A673 (cell line): Measurements from ENCODE around the gene KPTN. TPM values are rescaled to one million over a fixed set of nuclear protein-coding genes. Genes with fewer than 3 reads are reported as not detected.

ENCODE experiments used
- BruUV-seq: library from RNA; stranded (reverse); fragments of 400-500 nt; replicated peaks from 2 replicates; lab custom pipeline; 2021; lab: Mats Ljungman, UMichigan
- CTCF ChIA-PET: fragments of 300-600 bp; sonication (Branson Sonifier 250); formaldehyde crosslinking; loops from one replicate; lab custom pipeline; 2022; ENCODE audit warnings: antibody characterized with exemption; lab: Charles Lee
- POLR2A ChIA-PET: fragments of 300-600 bp; sonication (Branson Sonifier 250); formaldehyde crosslinking; loops from one replicate; lab custom pipeline; 2022; ENCODE audit warnings: antibody characterized with exemption; ENCODE audit not compliant: low non-redundant PET; lab: Charles Lee
- DNase-seq: peaks from one replicate; pipeline ENCODE4 v3.0.0-alpha.2; 2015; ENCODE audit warnings: low spot score
- H3K27ac ChIP-seq: fragments of 200-600 bp; sonication (generic); 2 replicates; pipeline ENCODE4 v1.5.1; 2016; ENCODE audit warnings: mixed run types, low read depth, mild to moderate bottlenecking, mixed read lengths, antibody characterized with exemption, low read length; ENCODE audit not compliant: poor library complexity, severe bottlenecking
- H3K27me3 ChIP-seq: fragments of 200-600 bp; sonication (generic); replicated peaks from 2 replicates; pipeline ENCODE4 v1.6.1; 2017; ENCODE audit warnings: mixed run types, low read depth, mild to moderate bottlenecking, mixed read lengths, antibody characterized with exemption, low read length; ENCODE audit not compliant: insufficient read depth, poor library complexity
- H3K36me3 ChIP-seq: fragments of 200-600 bp; sonication (generic); 2 replicates; pipeline ENCODE4 v1.6.1; 2016; ENCODE audit warnings: mixed run types, mild to moderate bottlenecking, mixed read lengths, antibody characterized with exemption, low read length; ENCODE audit not compliant: insufficient read depth, poor library complexity, severe bottlenecking
- H3K4me1 ChIP-seq: fragments of 200-600 bp; sonication (generic); 2 replicates; pipeline ENCODE4 v1.6.1; 2017; ENCODE audit warnings: mixed run types, mild to moderate bottlenecking, mixed read lengths, antibody characterized with exemption, low read length; ENCODE audit not compliant: insufficient read depth, poor library complexity, severe bottlenecking
- H3K4me3 ChIP-seq: fragments of 200-600 bp; sonication (generic); 2 replicates; pipeline ENCODE4 v1.5.1; 2016; ENCODE audit warnings: low read depth, mixed run types, mild to moderate bottlenecking, mixed read lengths, low read length; ENCODE audit not compliant: poor library complexity, severe bottlenecking
- H3K9me3 ChIP-seq: fragments of 200-600 bp; sonication (generic); 2 replicates; pipeline ENCODE4 v1.6.1; 2016; ENCODE audit warnings: mixed run types, low read depth, mild to moderate bottlenecking, mixed read lengths, antibody characterized with exemption, low read length; ENCODE audit not compliant: poor library complexity, severe bottlenecking
- CTCF ChIP-seq: fragments of 300-800, 200-600 bp; sonication (generic); conservative IDR thresholded peaks from 2 replicates; pipeline ENCODE4 v1.5.1; 2017; ENCODE audit warnings: low read depth, mild to moderate bottlenecking, antibody characterized with exemption, low read length, moderate library complexity, mixed read lengths
- EZH2 ChIP-seq: fragments of 200-600 bp; sonication (generic); IDR thresholded peaks from 2 replicates; pipeline ENCODE4 v1.6.1; 2017; ENCODE audit warnings: borderline replicate concordance, low read depth, mild to moderate bottlenecking, mixed read lengths, antibody characterized with exemption, low read length; ENCODE audit not compliant: poor library complexity, severe bottlenecking
- intact Hi-C: fragments of 100-400 bp; cut with micrococcal nuclease; formaldehyde crosslinking; loops from one replicate; pipeline ENCODE4 v1.10.0; 2022; ENCODE audit not compliant: unreplicated experiment
- total RNA-seq: library from RNA; stranded (reverse); gene quantifications from 2 replicates; pipeline ENCODE4 v1.2.3, GENCODE V29; 2021

The KPTN gene
- total RNA-seq, 1 experiment from 2014 or later: 18.9 TPM

- ChIA-PET POLR2A (no interaction called here), CTCF (no interaction called here)
- intact Hi-C loops: loop anchor here (5.0 to 10.0 kb wide), 3 partner anchors 82 to 176 kb away; no protein-coding TSS in a partner anchor
These were observed 34.8 kb upstream of the KPTN start for GRCh38 chr19:47518854-47519253.

DNA sequence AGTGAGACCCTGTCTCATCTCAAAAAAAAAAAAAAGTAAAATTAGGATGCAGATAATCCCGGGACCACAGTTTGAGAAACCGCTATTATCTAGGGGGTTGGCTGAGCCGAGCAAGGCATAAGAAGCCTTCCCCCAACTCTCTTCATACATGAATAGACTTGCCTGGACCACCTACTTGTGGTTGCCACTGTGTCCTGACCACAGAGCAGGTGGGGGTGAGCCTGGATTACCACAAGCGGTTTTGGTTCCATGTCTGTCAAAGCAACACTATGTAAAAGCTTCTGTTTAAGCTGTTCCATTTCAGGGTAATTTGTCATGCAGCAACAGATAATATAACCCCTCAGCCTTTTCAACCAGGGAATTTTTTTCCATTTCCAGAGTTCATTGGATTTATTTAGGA is 34.1 kb upstream of the KPTN start:
- no peaks in the 10 kb centered on the region for H3K9me3 ChIP-seq
- intact Hi-C loops: loop anchor here (5.0 to 10.0 kb wide), 3 partner anchors 81 to 177 kb away; no protein-coding TSS in a partner anchor
- POLR2A ChIA-PET: no interaction called here
- H3K27me3 ChIP-seq: no peaks in the 10 kb centered on the region
- no peak for TF ChIP-seq EZH2
- no peak for TF ChIP-seq CTCF
- H3K27ac ChIP-seq: no peak overlapping the region
- DNase-seq: no peak
- peaks cover 3% of the 10 kb centered on the region for H3K4me1 ChIP-seq
- no peak overlapping the region for H3K4me3 ChIP-seq
- H3K36me3 ChIP-seq: no peaks in the 10 kb centered on the region
- CTCF ChIA-PET: interaction anchor here (0.5 kb wide), 1 partner anchor 30 kb away, joined by 5 read pairs; no protein-coding TSS in a partner anchor
- BruUV-seq: no TSS peak

More at GRCh38 chr19:47518854-47519253, 34.8 kb upstream of the KPTN start:
- DNase-seq: no peak
- peaks cover 3% of the 10 kb centered on the region for H3K4me1 ChIP-seq
- no TSS peak for BruUV-seq
- no peaks in the 10 kb centered on the region for H3K36me3 ChIP-seq
- no peaks in the 10 kb centered on the region for H3K9me3 ChIP-seq
- no peak overlapping the region for H3K4me3 ChIP-seq
- H3K27me3 ChIP-seq: peaks cover 5% of the 10 kb centered on the region
- H3K27ac ChIP-seq: no peak overlapping the region
- TF ChIP-seq EZH2 (no peak), CTCF (no peak)

GRCh38 chr19:47514869-47515588 is 31.0 kb upstream of the KPTN start, which contains the start of gene NAPA:
Gene NAPA, minus strand, starts transcription at chr19:47515063. Its CDS starts 123 bp downstream, at chr19:47514940.
- no peaks in the 10 kb centered on the region for H3K36me3 ChIP-seq
- peak within 1 kb of the TSS; percentile 92 for H3K27ac ChIP-seq
- H3K9me3 ChIP-seq: no peaks in the 10 kb centered on the region
- H3K27me3 ChIP-seq: no peaks in the 10 kb centered on the region
- CTCF ChIA-PET: interaction anchor here (0.5 to 1.8 kb wide), 3 partner anchors 31 to 151 kb away, joined by 3 to 8 read pairs (median 4); partner anchors contain the start of gene KPTN
- peaks cover 3% of the 10 kb centered on the region for H3K4me1 ChIP-seq
- POLR2A ChIA-PET: no interaction called here
- peak within 1 kb of the TSS; percentile 94 for H3K4me3 ChIP-seq
- intact Hi-C loops: loop anchor here (2.0 to 10.0 kb wide), 4 partner anchors 68 to 180 kb away; no protein-coding TSS in a partner anchor
- DNase-seq: peak; percentile 100
- BruUV-seq: no TSS peak
- no peak for TF ChIP-seq CTCF
